Measurements from ENCODE around the gene ZNF792.

DNA sequence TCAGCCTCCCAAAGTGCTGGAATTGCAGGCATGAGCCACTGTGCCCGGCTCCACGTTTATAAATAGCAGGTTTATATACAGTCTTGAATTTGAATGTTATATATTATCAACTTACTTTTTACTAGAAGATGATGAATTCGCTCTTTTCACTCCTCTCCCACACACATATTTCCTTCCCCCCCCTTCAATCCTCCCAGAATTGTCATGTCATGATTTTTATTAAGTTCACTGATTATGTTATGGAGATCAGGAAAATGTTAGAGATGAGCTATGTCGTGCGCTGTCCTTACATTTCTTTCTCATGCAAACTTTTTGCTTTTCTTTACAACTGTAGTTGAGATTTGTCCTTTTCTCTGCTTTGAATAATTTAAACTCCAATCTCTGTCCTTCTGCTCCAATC lies 18.2 kb upstream of the ZNF792 start:
- TF ChIP-seq, protein P1, sequence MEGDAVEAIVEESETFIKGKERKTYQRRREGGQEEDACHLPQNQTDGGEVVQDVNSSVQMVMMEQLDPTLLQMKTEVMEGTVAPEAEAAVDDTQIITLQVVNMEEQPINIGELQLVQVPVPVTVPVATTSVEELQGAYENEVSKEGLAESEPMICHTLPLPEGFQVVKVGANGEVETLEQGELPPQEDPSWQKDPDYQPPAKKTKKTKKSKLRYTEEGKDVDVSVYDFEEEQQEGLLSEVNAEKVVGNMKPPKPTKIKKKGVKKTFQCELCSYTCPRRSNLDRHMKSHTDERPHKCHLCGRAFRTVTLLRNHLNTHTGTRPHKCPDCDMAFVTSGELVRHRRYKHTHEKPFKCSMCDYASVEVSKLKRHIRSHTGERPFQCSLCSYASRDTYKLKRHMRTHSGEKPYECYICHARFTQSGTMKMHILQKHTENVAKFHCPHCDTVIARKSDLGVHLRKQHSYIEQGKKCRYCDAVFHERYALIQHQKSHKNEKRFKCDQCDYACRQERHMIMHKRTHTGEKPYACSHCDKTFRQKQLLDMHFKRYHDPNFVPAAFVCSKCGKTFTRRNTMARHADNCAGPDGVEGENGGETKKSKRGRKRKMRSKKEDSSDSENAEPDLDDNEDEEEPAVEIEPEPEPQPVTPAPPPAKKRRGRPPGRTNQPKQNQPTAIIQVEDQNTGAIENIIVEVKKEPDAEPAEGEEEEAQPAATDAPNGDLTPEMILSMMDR (IDR thresholded peaks at IDR 0.05; ENCODE audit: low read length) = no peak
- TF ChIP-seq EZH2 (IDR thresholded peaks at IDR 0.05; ENCODE audit: borderline replicate concordance, low read length) = no peak
